H9 (cell line): Measurements from ENCODE around the gene FGFR1OP2. TPM values are rescaled to one million over a fixed set of nuclear protein-coding genes. Genes with fewer than 3 reads are reported as not detected.

Source experiments
- DNase-seq: peaks from one replicate; pipeline ENCODE4 v3.0.0-alpha.2; 2017
- H2AFZ ChIP-seq: one replicate; pipeline ENCODE4 v1.6.1; 2013; ENCODE audit warnings: mild to moderate bottlenecking, low read length, control low read depth, moderate library complexity
- H2AK5ac ChIP-seq: 2 replicates; pipeline ENCODE4 v1.6.1; 2013; ENCODE audit warnings: low read length, control low read depth, mixed read lengths; ENCODE audit not compliant: insufficient read length
- H2BK120ac ChIP-seq: one replicate; pipeline ENCODE4 v1.6.1; 2013; ENCODE audit warnings: low read depth, mild to moderate bottlenecking, low read length, control low read depth, inconsistent platforms; ENCODE audit not compliant: poor library complexity, severe bottlenecking
- H2BK12ac ChIP-seq: 2 replicates; pipeline ENCODE4 v1.6.1; 2013; ENCODE audit warnings: low read length, control low read depth, mixed read lengths, low read depth; ENCODE audit not compliant: insufficient read length
- H2BK15ac ChIP-seq: 2 replicates; pipeline ENCODE4 v1.6.1; 2013; ENCODE audit warnings: low read depth, low read length, control low read depth
- H2BK20ac ChIP-seq: one replicate; pipeline ENCODE4 v1.6.1; 2013; ENCODE audit warnings: low read depth, mild to moderate bottlenecking, low read length, control low read depth, inconsistent platforms; ENCODE audit not compliant: poor library complexity, severe bottlenecking
- H2BK5ac ChIP-seq: 2 replicates; pipeline ENCODE4 v1.6.1; 2013; ENCODE audit warnings: low read length, control low read depth, mixed read lengths; ENCODE audit not compliant: insufficient read length
- H3K14ac ChIP-seq: 2 replicates; pipeline ENCODE4 v1.6.1; 2013; ENCODE audit warnings: low read length, control low read depth; ENCODE audit not compliant: insufficient read depth
- H3K18ac ChIP-seq: 2 replicates; pipeline ENCODE4 v1.6.1; 2013; ENCODE audit warnings: low read depth, mild to moderate bottlenecking, mixed read lengths, low read length, control low read depth; ENCODE audit not compliant: insufficient read length
- H3K23ac ChIP-seq: 2 replicates; pipeline ENCODE4 v1.6.1; 2013; ENCODE audit warnings: low read length, control low read depth, mixed read lengths, low read depth; ENCODE audit not compliant: insufficient read length
- H3K23me2 ChIP-seq: 2 replicates; pipeline ENCODE4 v1.6.1; 2013; ENCODE audit warnings: low read depth, mild to moderate bottlenecking, mixed read lengths, low read length, control low read depth; ENCODE audit not compliant: insufficient read length, poor library complexity, severe bottlenecking
- H3K27ac ChIP-seq: 2 replicates; pipeline ENCODE4 v1.5.1; 2013; ENCODE audit warnings: low read length, control low read depth, mixed read lengths, low read depth; ENCODE audit not compliant: insufficient read length
- H3K27me3 ChIP-seq: 2 replicates; pipeline ENCODE4 v1.6.1; 2013; ENCODE audit warnings: low read length, control low read depth, inconsistent platforms; ENCODE audit not compliant: insufficient read depth
- H3K4ac ChIP-seq: 2 replicates; pipeline ENCODE4 v1.6.1; 2013; ENCODE audit warnings: low read depth, mild to moderate bottlenecking, control low read depth, inconsistent platforms, low read length, moderate library complexity
- H3K4me1 ChIP-seq: 2 replicates; pipeline ENCODE4 v1.6.1; 2013; ENCODE audit warnings: low read length, control low read depth, inconsistent platforms; ENCODE audit not compliant: insufficient read depth
- H3K4me2 ChIP-seq: 2 replicates; pipeline ENCODE4 v1.6.1; 2013; ENCODE audit warnings: low read length, control low read depth, mixed read lengths; ENCODE audit not compliant: insufficient read length, insufficient read depth
- H3K56ac ChIP-seq: 2 replicates; pipeline ENCODE4 v1.6.1; 2013; ENCODE audit warnings: low read depth, mild to moderate bottlenecking, mixed read lengths, low read length, control low read depth; ENCODE audit not compliant: insufficient read length
- H3K79me1 ChIP-seq: 2 replicates; pipeline ENCODE4 v1.6.1; 2013; ENCODE audit warnings: low read depth, mild to moderate bottlenecking, moderate library complexity, low read length, control low read depth, inconsistent platforms; ENCODE audit not compliant: insufficient read depth, poor library complexity, severe bottlenecking
- H3K79me2 ChIP-seq: 2 replicates; pipeline ENCODE4 v1.6.1; 2013; ENCODE audit warnings: low read length, control low read depth, inconsistent platforms; ENCODE audit not compliant: insufficient read depth
- H3K9ac ChIP-seq: 2 replicates; pipeline ENCODE4 v1.6.1; 2013; ENCODE audit warnings: low read length, control low read depth, mixed read lengths; ENCODE audit not compliant: insufficient read length; ENCODE audit errors: extremely low read depth
- H3K9me3 ChIP-seq: one replicate; pipeline ENCODE4 v1.6.1; 2013; ENCODE audit warnings: low read depth, low read length, inconsistent platforms; ENCODE audit not compliant: control insufficient read depth
- H3T11ph ChIP-seq: one replicate; pipeline ENCODE4 v1.6.1; 2013; ENCODE audit warnings: mild to moderate bottlenecking, low read length, control low read depth, inconsistent platforms
- H4K20me1 ChIP-seq: one replicate; pipeline ENCODE4 v1.6.1; 2013; ENCODE audit not compliant: control insufficient read depth, insufficient read length, insufficient read depth
- H4K5ac ChIP-seq: 2 replicates; pipeline ENCODE4 v1.6.1; 2013; ENCODE audit warnings: low read depth, mild to moderate bottlenecking, mixed read lengths, low read length, control low read depth; ENCODE audit not compliant: insufficient read length
- H4K8ac ChIP-seq: replicated peaks from 2 replicates; pipeline ENCODE4 v1.6.1; 2013; ENCODE audit warnings: low read length, control low read depth, mixed read lengths, low read depth; ENCODE audit not compliant: insufficient read length
- H4K91ac ChIP-seq: 2 replicates; pipeline ENCODE4 v1.6.1; 2013; ENCODE audit warnings: low read depth, mild to moderate bottlenecking, moderate library complexity, mixed read lengths, low read length, control low read depth; ENCODE audit not compliant: insufficient read length
- H3K27ac Mint-ChIP-seq, 3 experiments: 2 replicates in 2 of 3; 3 replicates in 1 of 3; pipeline ENCODE4 v1.8.0; 2020 to 2021; ENCODE audit warnings: mixed read lengths in 3 of 3, mild to moderate bottlenecking in 1 of 3, moderate library complexity in 1 of 3
- H3K27me3 Mint-ChIP-seq: 2 replicates; pipeline ENCODE4 v1.8.0; 2021; ENCODE audit warnings: low read depth, mild to moderate bottlenecking, moderate library complexity, mixed read lengths
- H3K36me3 Mint-ChIP-seq, 3 experiments: 2 replicates in 2 of 3; 3 replicates in 1 of 3; pipeline ENCODE4 v1.8.0; 2020 to 2021; ENCODE audit warnings: low read depth in 3 of 3, mixed read lengths in 3 of 3; ENCODE audit not compliant: insufficient read depth in 1 of 3
- H3K4me1 Mint-ChIP-seq, 2 experiments: 2 replicates each; pipeline ENCODE4 v1.8.0; 2020; ENCODE audit warnings: mixed read lengths in 2 of 2
- H3K4me3 Mint-ChIP-seq, 2 experiments: 2 replicates in 1 of 2; 3 replicates in 1 of 2; pipeline ENCODE4 v1.8.0; 2020 to 2021; ENCODE audit warnings: mild to moderate bottlenecking in 2 of 2, mixed read lengths in 2 of 2, moderate library complexity in 1 of 2
- H3K9me3 Mint-ChIP-seq, 2 experiments: 2 replicates in 1 of 2; 3 replicates in 1 of 2; pipeline ENCODE4 v1.8.0; 2020; ENCODE audit warnings: mild to moderate bottlenecking in 2 of 2, mixed read lengths in 2 of 2, moderate library complexity in 1 of 2
- CTCF ChIP-seq: fragments of 200-600 bp; sonication (generic); conservative IDR thresholded peaks from 3 replicates; pipeline ENCODE4 v1.8.0; 2021; ENCODE audit warnings: antibody characterized with exemption, mild to moderate bottlenecking
- WGBS: extraction: QIAGEN DNeasy Blood & Tissue Kit; methylation state at CpG from one replicate; pipeline ENCODE4 v1.1.7; 2013; ENCODE audit warnings: missing lambda C conversion rate, low lambda C conversion rate, mixed read lengths; ENCODE audit not compliant: insufficient read length; ENCODE audit errors: extremely low coverage; 5-methylcytosine and 5-hydroxymethylcytosine counted together
- total RNA-seq: library from RNA; stranded (reverse); gene quantifications from 2 replicates; pipeline ENCODE4 v1.2.1, GENCODE V29; 2021

FGFR1OP2 gene
- total RNA-seq, 1 experiment from 2014 or later: 30.0 TPM

- no peak overlapping the region for H4K5ac ChIP-seq
- no peaks in the 10 kb centered on the region for H3K4me1 ChIP-seq
- no peak overlapping the region for H3K4me2 ChIP-seq
- no peak overlapping the region for H4K8ac ChIP-seq
- no peak overlapping the region for H2AK5ac ChIP-seq
- no peak overlapping the region for H3T11ph ChIP-seq
- Mint-ChIP-seq H3K4me3 (no peak overlapping the region), H3K27ac (no peak overlapping the region; a peak in 1 of 7 replicates), H3K27me3 (no peaks in the 10 kb centered on the region), H3K4me1 (no peaks in the 10 kb centered on the region), H3K9me3 (no peaks in the 10 kb centered on the region), H3K36me3 (peaks cover 10 to 57% (median 39%) of the 10 kb centered on the region in 3 experiments)
- no peak for TF ChIP-seq CTCF
- no peak overlapping the region for H2BK120ac ChIP-seq
- no peak overlapping the region for H3K14ac ChIP-seq
- H2BK12ac ChIP-seq: no peak overlapping the region
- H2AFZ ChIP-seq: no peak overlapping the region
- no peak overlapping the region for H3K4ac ChIP-seq
- no peak overlapping the region for H2BK20ac ChIP-seq
- no peak overlapping the region for H2BK15ac ChIP-seq
- peaks cover 2% of the 10 kb centered on the region for H3K79me1 ChIP-seq
- H3K9ac ChIP-seq: no peak overlapping the region
- H3K18ac ChIP-seq: no peak overlapping the region
- no peak for DNase-seq
- no peak overlapping the region for H2BK5ac ChIP-seq
- H3K79me2 ChIP-seq: no peaks in the 10 kb centered on the region
- H3K27me3 ChIP-seq: no peaks in the 10 kb centered on the region
- H4K91ac ChIP-seq: no peak overlapping the region
- no peak overlapping the region for H3K56ac ChIP-seq
- H3K23ac ChIP-seq: no peak overlapping the region
- no peaks in the 10 kb centered on the region for H3K9me3 ChIP-seq
- H4K20me1 ChIP-seq: no peaks in the 10 kb centered on the region
- H3K27ac ChIP-seq: no peak overlapping the region
- 100% methylated on average over 1 of the region's 4 CpGs for WGBS
- no peaks in the 10 kb centered on the region for H3K23me2 ChIP-seq
Observed at GRCh38 chr12:26989873-26990272, 51.6 kb downstream of the FGFR1OP2 start.
